HG03025 (cell line): Measurements from ENCODE around the gene PLEKHO1.
A peak's percentile ranks its signal among the peaks of the same experiment; 100 is the strongest.
"Not testable (repeated sequence)": the region's sequence is repeated elsewhere in the genome, so short reads cannot be mapped to it uniquely, and the experiment has no call there.

Source experiments
- ATAC-seq: cut with Tn5 transposase; IDR thresholded peaks from one replicate; pipeline ENCODE4 v1.9.1; 2021; ENCODE audit warnings: mild to moderate bottlenecking, moderate library complexity; ENCODE audit not compliant: unreplicated experiment, low FRiP score

Gene PLEKHO1, protein sequence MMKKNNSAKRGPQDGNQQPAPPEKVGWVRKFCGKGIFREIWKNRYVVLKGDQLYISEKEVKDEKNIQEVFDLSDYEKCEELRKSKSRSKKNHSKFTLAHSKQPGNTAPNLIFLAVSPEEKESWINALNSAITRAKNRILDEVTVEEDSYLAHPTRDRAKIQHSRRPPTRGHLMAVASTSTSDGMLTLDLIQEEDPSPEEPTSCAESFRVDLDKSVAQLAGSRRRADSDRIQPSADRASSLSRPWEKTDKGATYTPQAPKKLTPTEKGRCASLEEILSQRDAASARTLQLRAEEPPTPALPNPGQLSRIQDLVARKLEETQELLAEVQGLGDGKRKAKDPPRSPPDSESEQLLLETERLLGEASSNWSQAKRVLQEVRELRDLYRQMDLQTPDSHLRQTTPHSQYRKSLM

DNA sequence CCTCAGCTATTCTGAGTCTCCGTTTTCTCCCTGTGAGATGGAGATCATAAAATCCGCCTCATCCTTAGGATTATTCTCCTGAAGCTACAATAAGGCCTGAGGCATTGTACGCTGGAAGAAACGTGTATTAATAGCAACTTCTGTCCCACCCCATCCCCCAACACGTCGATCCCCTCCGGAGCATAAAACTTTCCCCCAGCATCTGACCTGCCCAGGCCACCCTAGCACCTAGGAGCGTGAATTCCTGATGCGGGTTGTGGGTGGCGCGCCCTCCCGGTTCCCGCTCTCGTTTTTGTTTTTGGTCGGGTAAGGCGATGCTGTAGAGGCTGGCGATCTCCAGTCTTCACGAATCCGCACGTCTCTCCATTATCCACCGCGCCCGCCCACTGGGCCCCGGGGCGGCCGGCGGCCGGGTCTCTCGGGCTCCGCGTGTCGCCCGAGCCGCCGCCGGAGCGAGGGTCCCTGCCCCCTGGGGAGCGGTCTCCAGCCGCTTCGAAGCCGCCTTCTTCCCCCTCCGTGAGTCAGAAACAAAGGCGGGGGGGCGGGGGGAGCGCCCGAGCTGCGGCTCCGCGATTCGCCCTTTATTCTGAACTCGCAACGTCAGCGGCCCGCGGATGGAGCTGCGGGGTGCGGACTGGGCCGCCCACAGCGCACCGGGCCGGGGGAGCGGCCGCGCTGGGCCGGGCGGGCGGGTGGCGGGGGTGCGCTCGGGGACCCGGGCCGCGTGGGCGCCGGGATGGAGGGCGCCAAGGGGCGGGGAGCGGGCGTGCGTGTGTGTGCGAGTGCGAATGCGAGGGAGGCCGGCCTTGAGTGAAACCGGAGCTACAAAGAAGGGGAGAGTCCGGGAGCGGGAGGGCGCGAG, at the start of gene PLEKHO1:
Gene PLEKHO1, plus strand, starts transcription at position 646 of the 862 bp plus-strand sequence. CDS start 342 bp downstream, outside the sequence.
- ATAC-seq: peak; percentile 46

DNA sequence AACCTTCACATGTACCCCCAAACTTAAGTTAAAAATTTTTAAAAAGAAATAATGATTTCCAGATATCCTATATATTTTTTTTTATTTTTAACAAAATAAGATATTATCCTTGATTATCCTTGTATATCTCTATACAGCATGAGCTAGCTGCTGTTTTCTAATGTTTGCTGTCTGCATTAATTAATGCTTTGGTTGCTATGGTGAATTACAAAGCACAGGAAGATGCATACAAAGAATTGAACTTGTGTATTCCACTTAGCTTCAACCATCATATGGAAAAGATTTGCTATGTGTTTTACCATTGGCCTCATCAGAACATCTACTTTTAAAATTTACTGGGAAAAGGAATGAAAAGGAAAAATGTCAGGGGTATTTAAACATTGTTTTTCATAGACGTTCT, 46.7 kb upstream of the PLEKHO1 start:
- no peak for ATAC-seq

GRCh38 chr1:150106341-150106740, 43.4 kb upstream of the PLEKHO1 start:
- ATAC-seq: no peak

GRCh38 chr1:150109586-150109985, 40.1 kb upstream of the PLEKHO1 start:
- ATAC-seq: no peak

DNA sequence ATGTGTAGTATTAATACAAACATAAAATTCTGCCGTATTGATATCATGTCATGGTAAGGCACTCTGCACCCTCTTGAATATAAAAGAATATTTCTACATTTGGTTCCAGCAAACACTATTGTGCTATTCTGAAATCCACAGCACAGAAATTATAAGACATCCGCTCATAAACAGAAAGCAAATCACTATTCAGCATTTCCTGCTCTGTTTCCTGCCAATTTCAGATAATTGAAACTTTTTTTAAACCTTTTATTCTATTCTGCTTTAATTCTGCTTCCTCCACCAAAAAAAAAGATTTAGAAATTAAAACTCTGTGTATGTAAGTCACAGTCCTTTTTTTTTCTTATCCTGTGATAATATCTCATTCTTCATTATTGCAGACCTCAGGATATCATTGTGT, 39.6 kb upstream of the PLEKHO1 start:
- no peak for ATAC-seq

DNA sequence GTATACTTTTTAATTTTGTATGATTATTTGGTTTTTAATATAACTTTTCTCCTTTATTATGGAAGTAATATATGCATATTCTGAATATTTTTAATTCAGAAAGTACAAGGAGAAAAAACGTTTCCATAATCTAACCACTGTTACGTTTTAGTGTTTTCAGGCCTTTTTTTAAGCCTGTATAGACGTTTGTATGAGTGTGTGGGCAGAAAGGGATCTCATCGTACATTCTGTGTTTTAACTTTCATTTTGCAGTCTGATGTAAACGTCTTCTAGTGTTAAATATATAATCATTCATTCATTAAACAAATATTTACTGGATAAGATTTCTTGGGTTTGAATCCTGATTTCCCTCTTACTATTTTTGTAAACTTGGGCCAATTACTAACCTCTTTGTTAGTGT, 38.0 kb upstream of the PLEKHO1 start:
- ATAC-seq: no peak

DNA sequence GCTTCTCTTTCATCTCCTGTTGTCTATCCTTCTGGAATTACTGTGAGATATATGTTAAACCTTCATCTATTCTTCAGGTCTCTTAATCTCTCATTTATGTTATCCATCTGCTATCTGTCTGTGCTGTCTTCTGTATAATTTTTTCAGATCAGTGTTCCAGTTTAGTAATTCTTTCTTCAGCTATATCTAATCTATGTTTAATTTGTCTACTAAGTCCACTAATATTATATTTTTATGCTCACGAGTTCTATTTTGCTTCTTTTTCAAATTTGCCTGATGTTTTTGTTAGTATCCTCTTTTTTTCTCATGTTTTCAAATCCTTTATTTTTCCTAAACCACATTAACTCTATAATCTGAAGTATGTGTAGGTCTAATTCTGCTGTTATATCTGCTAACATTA, 34.6 kb upstream of the PLEKHO1 start:
- ATAC-seq: no peak

DNA sequence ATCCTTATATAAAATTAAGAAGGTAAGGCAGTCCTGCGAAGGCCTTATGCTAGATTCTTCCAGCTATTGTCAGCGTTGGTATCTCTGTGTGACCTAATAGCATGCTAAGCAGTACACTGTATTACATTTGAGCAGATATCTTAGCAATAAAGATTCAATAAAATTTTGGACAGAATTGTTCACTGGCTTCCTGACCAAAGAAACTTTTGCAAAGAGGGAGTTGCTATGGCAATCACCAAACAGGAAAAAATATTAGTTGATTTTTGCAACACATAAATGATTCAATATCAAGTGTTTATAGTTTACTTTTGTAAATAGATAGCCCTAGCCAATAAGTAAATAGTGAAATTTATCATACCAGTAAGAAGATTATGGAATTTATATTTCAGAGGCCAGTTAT, 31.0 kb upstream of the PLEKHO1 start:
- ATAC-seq: no peak

DNA sequence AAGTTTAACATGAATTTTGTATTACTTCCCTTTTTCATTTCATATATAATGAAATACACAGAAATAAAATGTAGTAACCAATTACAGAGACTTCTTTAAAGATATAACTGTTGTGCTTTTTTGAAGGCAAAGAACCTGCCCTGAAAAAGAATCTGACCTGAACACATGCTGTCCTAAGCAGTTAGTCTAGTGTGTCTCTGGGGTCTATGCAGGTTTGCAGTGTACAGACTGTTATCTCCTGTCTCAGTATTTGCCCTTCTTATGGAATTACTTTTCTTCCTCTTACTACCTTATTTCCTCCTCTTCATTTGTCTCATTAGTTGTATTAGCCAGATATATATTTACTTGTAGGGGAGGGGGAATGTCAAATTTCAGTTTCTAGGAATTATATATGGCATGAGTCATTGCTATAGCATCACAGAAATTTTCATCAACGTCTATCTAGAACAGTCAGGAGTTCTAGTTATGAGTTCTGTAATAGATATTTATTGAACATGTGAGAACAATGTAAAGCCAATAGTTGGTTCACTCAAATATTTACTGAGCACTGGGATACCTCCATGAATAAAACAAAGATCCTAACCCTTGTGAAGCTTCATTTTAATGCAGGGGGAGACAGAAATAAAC, 28.4 kb upstream of the PLEKHO1 start:
- ATAC-seq: no peak

DNA sequence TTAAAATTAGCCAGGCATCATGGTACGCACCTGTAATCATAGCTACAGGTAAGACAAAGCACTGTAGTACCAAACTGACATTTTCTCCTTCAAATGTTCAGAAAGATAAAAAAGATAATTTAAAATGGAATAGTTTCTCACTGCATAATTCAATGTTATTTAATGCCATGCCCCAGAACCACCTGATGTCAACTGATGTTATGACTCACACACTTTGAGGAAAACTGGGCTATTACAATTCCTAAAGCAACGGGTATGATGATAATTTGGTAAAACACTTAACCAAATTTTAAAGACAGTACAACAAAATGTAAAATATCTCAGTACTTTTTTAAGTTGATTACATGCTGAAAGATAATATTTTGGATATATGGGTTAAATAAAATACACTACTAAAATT, 22.9 kb upstream of the PLEKHO1 start:
- ATAC-seq: no peak

GRCh38 chr1:150127464-150127863, 22.3 kb upstream of the PLEKHO1 start:
- ATAC-seq: no peak

DNA sequence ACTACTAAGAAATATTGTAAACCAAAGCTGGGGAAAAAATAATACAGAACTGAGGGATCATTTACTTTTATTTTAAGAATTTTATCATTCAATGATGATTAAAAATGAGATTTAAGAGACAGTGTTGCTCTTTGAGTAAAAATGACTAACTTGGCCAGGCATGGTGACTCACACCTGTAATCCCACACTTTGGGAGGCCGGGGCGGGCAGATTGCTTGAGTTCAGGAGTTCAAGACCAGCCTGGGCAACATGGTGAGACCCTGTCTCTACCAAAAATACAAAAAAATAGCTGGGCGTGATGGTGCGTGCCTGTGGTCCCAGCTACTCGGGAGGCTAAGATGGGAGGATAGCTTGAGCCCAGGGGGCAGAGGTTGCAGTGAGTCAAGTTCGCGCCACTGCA, 21.8 kb upstream of the PLEKHO1 start:
- ATAC-seq: no peak

GRCh38 chr1:150132372-150132771, 17.3 kb upstream of the PLEKHO1 start:
- ATAC-seq: no peak

DNA sequence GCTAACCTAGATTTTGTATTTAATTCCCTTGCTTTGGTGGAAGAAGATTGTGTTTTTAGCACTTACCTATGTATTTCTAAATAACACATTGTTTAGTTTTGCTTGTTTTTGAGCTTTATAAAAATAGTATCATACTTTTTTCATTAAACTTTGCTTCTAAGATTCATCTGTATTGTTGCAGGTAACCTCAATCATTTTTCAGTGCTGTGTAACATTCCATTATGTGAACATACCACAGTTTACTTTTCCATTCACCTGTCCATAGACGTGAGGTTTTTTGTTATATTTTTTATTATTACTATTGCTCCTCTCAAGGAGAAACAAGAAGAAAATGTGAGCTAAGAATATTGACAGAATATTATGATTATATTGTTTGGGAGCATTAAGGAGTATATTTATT, 15.2 kb upstream of the PLEKHO1 start:
- no peak for ATAC-seq

DNA sequence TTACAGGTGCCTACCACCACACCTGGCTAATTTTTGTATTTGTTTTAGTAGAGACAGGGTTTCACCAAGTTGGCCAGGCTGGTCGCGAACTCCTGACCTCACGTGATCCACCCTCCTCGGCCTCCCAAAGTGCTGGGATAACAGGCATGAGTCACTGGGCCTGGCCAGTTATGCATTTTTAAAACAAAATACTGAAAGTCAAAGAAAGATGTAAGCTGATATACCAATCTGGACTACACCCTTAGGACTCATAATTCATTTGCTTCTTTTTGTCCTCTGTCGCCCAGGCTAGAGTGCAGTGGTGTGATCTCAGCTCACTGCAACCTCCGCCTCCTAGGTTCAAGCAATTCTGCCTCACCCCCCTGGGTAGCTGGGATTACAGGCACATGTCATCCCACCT, 14.3 kb upstream of the PLEKHO1 start:
- not testable (repeated sequence) for ATAC-seq

DNA sequence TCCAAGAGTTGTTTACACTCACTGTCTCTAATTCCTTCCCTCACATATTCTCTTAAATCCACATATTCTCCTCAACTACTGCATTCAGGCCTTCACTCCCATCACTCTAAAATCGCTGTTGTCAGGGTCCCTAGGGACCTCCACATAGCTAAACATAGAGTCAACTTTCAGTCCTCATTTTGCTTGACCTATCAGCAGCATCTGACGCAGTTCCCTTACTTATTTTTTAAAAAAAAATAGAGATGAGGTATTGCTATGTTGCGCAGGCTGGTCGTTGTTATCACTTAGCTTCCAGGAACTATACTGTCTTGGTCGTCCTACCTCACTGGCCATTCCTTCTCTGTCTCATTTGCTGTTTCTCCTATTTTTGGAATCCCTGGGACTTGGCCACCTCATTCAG, 11.7 kb upstream of the PLEKHO1 start:
- no peak for ATAC-seq

DNA sequence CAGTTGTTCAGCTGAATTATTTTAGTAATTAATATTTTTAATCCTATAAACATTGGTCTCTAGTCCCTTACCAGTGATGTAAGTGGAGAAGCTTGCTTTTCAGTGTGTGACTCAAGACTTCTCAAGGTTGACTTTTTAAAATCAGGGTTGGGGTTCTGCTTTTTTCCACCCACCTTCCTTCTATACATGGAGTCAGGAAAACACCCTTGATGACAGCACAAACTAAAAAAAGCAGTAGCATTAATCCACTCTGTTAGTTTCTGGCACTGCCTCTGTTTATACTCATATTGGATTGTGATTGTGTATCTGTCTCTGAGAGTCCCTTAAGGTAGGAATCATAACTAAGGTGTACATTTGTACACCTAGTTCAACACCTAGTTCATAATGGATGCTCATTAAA, 8.3 kb upstream of the PLEKHO1 start:
- no peak for ATAC-seq

- ATAC-seq: no peak
These were observed 7.6 kb upstream of the PLEKHO1 start for GRCh38 chr1:150142083-150142482.

DNA sequence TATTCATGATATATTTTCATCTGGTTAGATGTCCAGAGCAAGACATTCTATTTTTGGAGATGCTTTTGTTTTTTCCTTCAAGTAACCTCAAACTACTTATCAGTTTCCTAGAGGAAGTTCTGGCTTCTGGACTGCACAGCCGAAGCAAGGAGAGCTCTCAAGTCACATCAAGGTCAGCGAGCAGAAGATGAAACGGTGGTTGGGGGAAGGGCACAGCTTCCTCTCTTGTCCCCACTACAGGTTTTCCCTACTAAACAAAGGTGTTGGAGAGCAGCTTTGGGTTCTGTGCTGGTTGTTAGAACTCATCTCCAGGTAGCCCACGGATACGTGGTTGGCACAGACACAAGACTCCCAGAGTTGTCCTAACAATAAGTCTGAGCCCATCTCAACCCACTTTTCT, 5.1 kb upstream of the PLEKHO1 start:
- ATAC-seq: no peak

DNA sequence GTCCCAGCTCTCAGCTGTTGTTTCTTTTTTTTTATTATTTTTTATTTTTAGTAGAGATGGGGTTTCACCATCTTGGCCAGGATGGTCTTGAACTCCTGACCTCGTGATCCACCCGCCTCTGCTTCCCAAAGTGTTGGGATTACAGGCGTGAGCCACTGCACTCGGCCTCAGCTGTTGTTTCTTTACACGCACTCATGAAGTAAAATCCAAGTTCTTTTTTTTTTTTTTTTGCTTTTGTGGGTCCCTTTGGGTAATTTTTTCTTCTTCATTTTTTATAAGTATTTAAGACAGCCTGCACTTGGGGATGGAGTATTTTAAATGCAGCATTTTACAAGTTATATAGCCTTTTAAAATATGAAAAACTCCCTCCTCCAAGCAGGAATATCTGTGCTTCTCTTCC, 3.7 kb upstream of the PLEKHO1 start:
- ATAC-seq: not testable (repeated sequence)

GRCh38 chr1:150146849-150147542, 2.7 kb upstream of the PLEKHO1 start:
- ATAC-seq: no peak
